Adrenal gland (tissue), 19 donors: ENCODE measurements around the gene NPAP1. TPM values are rescaled to one million over a fixed set of nuclear protein-coding genes. Genes with fewer than 3 reads are reported as not detected.
"Not testable (repeated sequence)": the region's sequence is repeated elsewhere in the genome, so short reads cannot be mapped to it uniquely, and the experiment has no call there.

Source experiments
- DNase-seq, 7 donors: peaks; one replicate each; pipeline ENCODE4 v3.0.0-alpha.2; 2019 to 2020
- H3K27ac ChIP-seq, 5 donors: fragments of 200-600 bp; sonication (generic) in 4 of 5; 1 replicate in 3 of 5; 2 replicates in 2 of 5; pipeline versions ENCODE4 v1.5.1 to v1.8.0; 2016 to 2020; ENCODE audit warnings: mild to moderate bottlenecking in 1 of 5
- H3K27me3 ChIP-seq: fragments of 200-600 bp; 2 replicates; pipeline ENCODE4 v1.8.0; 2021
- H3K36me3 ChIP-seq, 2 donors: fragments of 200-600 bp; replicated peaks in 1 of 2; 1 replicate in 1 of 2; 2 replicates in 1 of 2; pipeline versions ENCODE4 v1.5.1 to v1.8.0; 2018 to 2022
- H3K4me1 ChIP-seq, 2 donors: fragments of 200-600 bp; replicated peaks in 1 of 2; 1 replicate in 1 of 2; 2 replicates in 1 of 2; pipeline versions ENCODE4 v1.5.1 to v1.8.0; 2018 to 2021
- H3K4me3 ChIP-seq, 4 donors: fragments of 200-600 bp; sonication (generic) in 3 of 4; one replicate each; pipeline ENCODE4 v1.5.1; 2016 to 2018
- H3K9me3 ChIP-seq, 3 donors: fragments of 200-600 bp; sonication (generic) in 1 of 3; replicated peaks in 1 of 3; 1 replicate in 2 of 3; 2 replicates in 1 of 3; pipeline versions ENCODE4 v1.5.1 to v1.8.0; 2016 to 2021
- POLR2A ChIP-seq, 2 donors: fragments of 450-650 bp; IDR thresholded peaks; one replicate each; pipeline ENCODE4 v1.6.1; 2017; ENCODE audit warnings: antibody characterized with exemption in 2 of 2, mild to moderate bottlenecking in 2 of 2, moderate library complexity in 1 of 2
- WGBS, 4 donors: extraction: QIAGEN DNeasy Blood & Tissue Kit in 2 of 4; methylation state at CpG; one replicate each; pipeline versions ENCODE4 v1.1.5 to v1.1.7; 2013 to 2017; 5-methylcytosine and 5-hydroxymethylcytosine counted together
- intact Hi-C, 2 donors: fragments of 100-400 bp; cut with DNase I; formaldehyde crosslinking; loops; one replicate each; pipeline versions ENCODE4 v1.14.1 to v1.15.0; 2022 to 2023
- long read RNA-seq, 10 donors: library from polyadenylated mRNA in 3 of 10; unstranded in 2 of 10; stranded (forward) in 1 of 10; transcript quantifications; one replicate each; pipeline ENCODE4 v2.0.0 and lab custom pipeline, GENCODE V29; 2021 to 2026
- polyA plus RNA-seq, 3 donors: library from polyadenylated mRNA; stranded (reverse); fragments of 200-250 nt in 2 of 3; fragments of 350-450 nt in 1 of 3; fragmentation: Illumina TruSeq in 1 of 3; extraction: RNeasy Lipid Tissue Mini Kit (QIAGEN cat#74804) in 1 of 3; gene quantifications; one replicate each; pipeline ENCODE4 v1.2.3, GENCODE V29; 2013 to 2014
- total RNA-seq, 9 donors: library from RNA; depleted of rRNA in 4 of 9; stranded (reverse); fragments of >200 nt in 4 of 9; fragments of 120-200 nt in 1 of 9; fragmentation: NEBNext Ultra II Directional in 1 of 9; extraction: Animal tissue kit (Norgen Biotek cat#: 25700) in 1 of 9; gene quantifications; one replicate each; pipeline versions ENCODE4 v1.1.0 to v1.2.4, GENCODE V29; 2013 to 2023
- TF ChIP-seq, protein P1 (sequence below), 6 experiments: fragments of 450-650 bp in 4 of 6; fragments of 200-600 bp in 2 of 6; sonication (generic) in 1 of 6; IDR thresholded peaks; 1 replicate in 5 of 6; 2 replicates in 1 of 6; pipeline versions ENCODE4 v1.5.1 to v1.8.0; 2016 to 2021; ENCODE audit warnings: antibody characterized with exemption in 6 of 6, mild to moderate bottlenecking in 2 of 6, moderate library complexity in 1 of 6
- donor health status: healthy with polysubstance abuse.
- donor health status: Bipolar disorder and iron deficiency.
- donor health status: DM: yes; HTN: yes; CAD: no.
- donor health status: DM: no; HTN: no; CAD: no.
- donor health status: DM: no; HTN: no; CAD: no.
- donor health status: DM: yes; HTN: yes; CAD: no.

The NPAP1 gene, protein sequence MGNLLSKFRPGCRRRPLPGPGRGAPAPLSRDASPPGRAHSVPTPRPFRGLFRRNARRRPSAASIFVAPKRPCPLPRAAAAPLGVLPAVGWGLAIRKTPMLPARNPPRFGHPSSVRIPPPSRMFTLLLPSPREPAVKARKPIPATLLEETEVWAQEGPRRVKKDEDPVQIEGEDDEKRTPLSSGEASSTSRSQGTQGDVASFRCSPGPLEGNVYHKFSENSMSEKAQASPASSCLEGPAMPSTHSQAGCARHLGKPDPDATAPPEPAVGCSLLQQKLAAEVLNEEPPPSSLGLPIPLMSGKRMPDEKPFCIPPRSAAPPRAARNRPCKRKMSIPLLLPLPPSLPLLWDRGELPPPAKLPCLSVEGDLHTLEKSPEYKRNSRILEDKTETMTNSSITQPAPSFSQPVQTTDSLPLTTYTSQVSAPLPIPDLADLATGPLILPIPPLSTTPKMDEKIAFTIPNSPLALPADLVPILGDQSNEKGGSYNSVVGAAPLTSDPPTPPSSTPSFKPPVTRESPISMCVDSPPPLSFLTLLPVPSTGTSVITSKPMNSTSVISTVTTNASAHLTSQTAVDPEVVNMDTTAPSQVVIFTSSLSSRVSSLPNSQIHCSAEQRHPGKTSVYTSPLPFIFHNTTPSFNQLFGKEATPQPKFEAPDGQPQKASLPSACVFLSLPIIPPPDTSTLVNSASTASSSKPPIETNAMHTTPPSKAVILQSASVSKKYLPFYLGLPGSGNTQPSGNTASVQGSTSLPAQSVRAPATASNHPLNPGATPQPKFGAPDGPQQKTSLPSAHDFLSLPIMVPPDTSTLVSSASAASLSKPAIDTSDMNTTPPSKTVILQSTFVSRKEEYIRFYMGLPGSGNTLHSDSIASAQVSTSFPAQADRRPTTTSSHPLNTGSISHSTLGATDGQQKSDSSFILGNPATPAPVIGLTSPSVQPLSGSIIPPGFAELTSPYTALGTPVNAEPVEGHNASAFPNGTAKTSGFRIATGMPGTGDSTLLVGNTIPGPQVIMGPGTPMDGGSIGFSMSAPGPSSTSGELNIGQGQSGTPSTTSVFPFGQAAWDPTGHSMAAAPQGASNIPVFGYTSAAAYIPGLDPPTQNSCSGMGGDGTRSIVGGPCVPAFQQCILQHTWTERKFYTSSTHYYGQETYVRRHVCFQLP
- total RNA-seq (under 1 TPM in 4 of 9 donors, not detected in 5; 0.07 to 0.28 (median 0.14) TPM), polyA plus RNA-seq (under 1 TPM; 0.03 to 0.32 (median 0.04) TPM)
- long read RNA-seq, donor 1, full-length matches to known transcripts: 2 of 2 reads
- long read RNA-seq, donor 1, partial matches to known transcripts: 0 of 2 reads
- long read RNA-seq, donor 1, other reads (novel, unspliced or antisense): 0 of 2 reads
- long read RNA-seq, donor 2: 0 reads
- long read RNA-seq, donor 3: 0 reads
- long read RNA-seq, donor 4: 0 reads
- long read RNA-seq, donor 5: 0 reads
- long read RNA-seq, donor 6: 0 reads
- long read RNA-seq, donor 7, full-length matches to known transcripts: 1 of 1 reads
- long read RNA-seq, donor 7, partial matches to known transcripts: 0 of 1 reads
- long read RNA-seq, donor 7, other reads (novel, unspliced or antisense): 0 of 1 reads
- long read RNA-seq, donor 8: 0 reads
- long read RNA-seq, donor 9, full-length matches to known transcripts: 2 of 2 reads
- long read RNA-seq, donor 9, partial matches to known transcripts: 0 of 2 reads
- long read RNA-seq, donor 9, other reads (novel, unspliced or antisense): 0 of 2 reads
- long read RNA-seq, donor 10: 0 reads

DNA sequence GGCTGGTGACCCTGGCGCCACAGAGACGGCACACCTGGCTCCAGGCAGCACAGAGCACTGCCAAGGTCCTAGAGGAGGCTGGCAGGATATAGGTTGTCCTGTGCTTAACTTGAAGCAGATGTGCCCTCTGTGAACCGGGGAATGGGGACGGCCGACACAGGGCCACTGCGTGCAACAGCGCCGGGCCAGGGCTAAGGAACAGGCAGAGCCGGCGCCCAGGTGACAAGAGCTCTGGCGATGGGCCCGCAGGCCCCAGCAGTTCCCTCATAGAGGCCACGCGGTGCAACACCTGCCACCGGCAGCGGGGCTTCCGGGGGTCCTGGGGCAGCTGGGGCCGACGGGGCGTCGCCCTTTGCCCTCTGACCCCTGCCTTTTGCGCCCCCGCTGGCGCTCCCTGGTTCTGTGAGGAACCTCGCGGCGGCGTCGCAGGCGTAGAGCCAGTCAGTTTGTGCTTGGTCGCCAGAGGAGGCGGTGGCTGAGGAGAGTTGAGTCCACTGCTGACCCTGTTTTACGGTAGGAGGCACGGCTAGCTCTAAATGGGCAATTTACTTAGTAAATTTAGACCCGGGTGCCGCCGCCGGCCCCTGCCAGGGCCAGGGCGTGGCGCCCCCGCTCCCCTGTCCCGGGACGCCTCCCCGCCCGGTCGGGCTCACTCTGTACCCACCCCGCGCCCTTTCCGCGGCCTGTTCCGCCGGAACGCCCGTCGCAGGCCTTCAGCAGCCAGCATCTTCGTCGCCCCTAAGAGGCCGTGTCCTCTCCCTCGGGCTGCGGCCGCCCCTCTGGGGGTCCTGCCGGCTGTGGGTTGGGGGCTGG is at the start of gene NPAP1:
Gene NPAP1, plus strand, starts transcription at position 444 of the 813 bp plus-strand sequence. Its CDS starts 93 bp downstream, at position 537.
- Histone ChIP-seq H3K4me3 (no peak within 1 kb of the TSS), H3K9me3 (no peaks in the 10 kb centered on the region), H3K4me1 (no peaks in the 10 kb centered on the region), H3K36me3 (no peaks in the 10 kb centered on the region), H3K27me3 (no peaks in the 10 kb centered on the region), H3K27ac (no peak within 1 kb of the TSS)
- DNase-seq: no peak
- intact Hi-C loops: no loop called here
- 87 to 92% (median 90%) methylated on average over 22 to 62 of the region's 62 CpGs for WGBS, 4 donors
- no peak for TF ChIP-seq POLR2A (IDR thresholded peaks at IDR 0.05)
- TF ChIP-seq, protein P1, sequence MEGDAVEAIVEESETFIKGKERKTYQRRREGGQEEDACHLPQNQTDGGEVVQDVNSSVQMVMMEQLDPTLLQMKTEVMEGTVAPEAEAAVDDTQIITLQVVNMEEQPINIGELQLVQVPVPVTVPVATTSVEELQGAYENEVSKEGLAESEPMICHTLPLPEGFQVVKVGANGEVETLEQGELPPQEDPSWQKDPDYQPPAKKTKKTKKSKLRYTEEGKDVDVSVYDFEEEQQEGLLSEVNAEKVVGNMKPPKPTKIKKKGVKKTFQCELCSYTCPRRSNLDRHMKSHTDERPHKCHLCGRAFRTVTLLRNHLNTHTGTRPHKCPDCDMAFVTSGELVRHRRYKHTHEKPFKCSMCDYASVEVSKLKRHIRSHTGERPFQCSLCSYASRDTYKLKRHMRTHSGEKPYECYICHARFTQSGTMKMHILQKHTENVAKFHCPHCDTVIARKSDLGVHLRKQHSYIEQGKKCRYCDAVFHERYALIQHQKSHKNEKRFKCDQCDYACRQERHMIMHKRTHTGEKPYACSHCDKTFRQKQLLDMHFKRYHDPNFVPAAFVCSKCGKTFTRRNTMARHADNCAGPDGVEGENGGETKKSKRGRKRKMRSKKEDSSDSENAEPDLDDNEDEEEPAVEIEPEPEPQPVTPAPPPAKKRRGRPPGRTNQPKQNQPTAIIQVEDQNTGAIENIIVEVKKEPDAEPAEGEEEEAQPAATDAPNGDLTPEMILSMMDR (IDR thresholded peaks at IDR 0.05): no peak

DNA sequence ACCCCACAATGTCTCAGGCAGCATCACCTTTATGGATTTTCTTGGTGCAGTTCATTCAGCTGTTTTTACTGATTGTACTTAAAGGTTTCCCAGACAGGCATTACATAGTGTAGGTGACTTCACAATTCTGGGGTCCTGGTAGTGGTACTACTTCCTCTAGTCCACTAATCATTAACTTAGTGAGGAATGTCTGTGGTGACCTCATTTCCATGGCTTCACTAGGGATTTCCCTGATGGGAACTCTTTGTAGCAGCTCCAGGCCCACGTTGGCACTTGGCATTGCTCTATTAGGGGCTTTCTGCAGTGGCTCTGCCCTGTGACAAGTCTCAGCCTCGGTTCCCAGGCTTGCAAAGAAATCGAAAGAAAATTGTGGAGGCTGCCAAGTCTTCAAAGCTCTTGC is 48.1 kb upstream of the NPAP1 start:
- no peak for DNase-seq
- no peaks in the 10 kb centered on the region for H3K27me3 ChIP-seq
- TF ChIP-seq POLR2A (IDR thresholded peaks at IDR 0.05): no peak
- TF ChIP-seq, protein P1 (IDR thresholded peaks at IDR 0.05): no peak
- 40 to 59% (median 51%) methylated on average over 3 of the region's 3 CpGs for whole genome bisulfite sequencing, 4 donors
- no peak overlapping the region for H3K4me3 ChIP-seq
- no peaks in the 10 kb centered on the region for H3K9me3 ChIP-seq
- intact Hi-C loops: no loop called here
- H3K4me1 ChIP-seq: no peaks in the 10 kb centered on the region
- no peaks in the 10 kb centered on the region for H3K36me3 ChIP-seq
- no peak overlapping the region for H3K27ac ChIP-seq

DNA sequence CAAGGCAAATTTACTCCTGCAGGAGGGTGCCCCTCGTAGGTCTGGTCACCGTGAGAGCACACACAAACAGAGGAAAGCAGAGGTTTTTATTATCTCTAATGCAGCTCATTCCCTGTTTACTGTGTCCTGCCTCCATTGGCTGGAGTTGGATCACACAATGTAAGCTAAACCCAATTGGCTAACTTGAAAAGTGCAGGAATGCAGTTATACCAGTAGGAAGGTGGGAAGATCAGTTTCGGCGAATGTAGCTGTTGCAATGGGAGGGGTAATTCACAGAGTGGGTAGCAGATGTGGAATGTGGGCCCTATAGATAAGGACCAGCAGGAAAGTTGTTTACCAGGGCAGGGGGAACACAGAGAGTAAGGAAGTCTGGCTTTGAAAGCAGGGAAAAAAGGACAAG is 42.5 kb upstream of the NPAP1 start:
- Histone ChIP-seq H3K4me1 (no peaks in the 10 kb centered on the region), H3K4me3 (no peak overlapping the region), H3K36me3 (no peaks in the 10 kb centered on the region), H3K27ac (no peak overlapping the region), H3K9me3 (no peaks in the 10 kb centered on the region), H3K27me3 (no peaks in the 10 kb centered on the region)
- 83 to 87% (median 85%) methylated on average over 4 of the region's 4 CpGs for WGBS, 4 donors
- no peak for TF ChIP-seq POLR2A (IDR thresholded peaks at IDR 0.05)
- TF ChIP-seq, protein P1 (IDR thresholded peaks at IDR 0.05): no peak
- intact Hi-C loops: no loop called here
- no peak for DNase-seq

DNA sequence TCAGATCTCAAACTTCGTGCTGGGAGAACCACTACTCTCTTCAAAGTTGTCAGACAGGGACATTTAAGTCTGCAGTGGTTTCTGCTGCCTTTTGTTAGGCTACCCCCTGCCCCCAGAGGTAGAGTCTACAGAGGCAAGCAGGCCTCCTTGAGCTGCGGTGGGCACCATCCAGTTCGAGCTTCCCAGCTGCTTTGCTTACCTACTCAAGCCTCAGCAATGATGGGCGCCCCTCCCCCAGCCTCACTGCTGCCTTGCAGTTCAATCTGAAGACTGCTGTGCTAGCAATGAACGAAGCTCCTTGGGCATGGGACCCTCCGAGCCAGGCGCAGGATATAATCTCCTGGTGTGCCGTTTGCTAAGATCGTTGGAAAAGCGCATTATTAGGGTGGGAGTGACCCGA is 36.2 kb upstream of the NPAP1 start:
- H3K4me3 ChIP-seq, H3K27me3 ChIP-seq, H3K27ac ChIP-seq, H3K4me1 ChIP-seq, H3K36me3 ChIP-seq, intact Hi-C loops, H3K9me3 ChIP-seq, DNase-seq: not testable (repeated sequence)
- WGBS, 4 donors: 79 to 88% (median 82%) methylated on average over 9 to 11 of the region's 11 CpGs
